ENCODE data around the gene SRSF9.

GRCh38 chr12:120432772-120433525 lies 36.6 kb downstream of the SRSF9 start:
- no peak for TF ChIP-seq CTCF (IDR thresholded peaks at IDR 0.05; ENCODE audit: low read depth, low read length, poor library complexity, severe bottlenecking)
- no peak for TF ChIP-seq EZH2phosphoT487 (IDR thresholded peaks at IDR 0.05; ENCODE audit: borderline replicate concordance, low read length)

All from DOHH2 (cell line).